Retinal pigment epithelial cell (primary cell): Measurements from ENCODE around the gene FBN2.
"Not testable (repeated sequence)": the region's sequence is repeated elsewhere in the genome, so short reads cannot be mapped to it uniquely, and the experiment has no call there.

ENCODE experiments used
- DNase-seq: peaks from one replicate; pipeline ENCODE4 v3.0.0-alpha.2; 2010; ENCODE audit warnings: low read depth
- H3K4me3 ChIP-seq: 2 replicates; pipeline ENCODE4 v1.5.1; 2011; ENCODE audit warnings: mild to moderate bottlenecking, low read length, control low read depth, moderate library complexity
- TF ChIP-seq, protein P1 (sequence below): conservative IDR thresholded peaks from 2 replicates; pipeline ENCODE4 v1.5.1; 2011; ENCODE audit warnings: low read depth, low read length, control low read depth, inconsistent platforms

Gene FBN2

DNA sequence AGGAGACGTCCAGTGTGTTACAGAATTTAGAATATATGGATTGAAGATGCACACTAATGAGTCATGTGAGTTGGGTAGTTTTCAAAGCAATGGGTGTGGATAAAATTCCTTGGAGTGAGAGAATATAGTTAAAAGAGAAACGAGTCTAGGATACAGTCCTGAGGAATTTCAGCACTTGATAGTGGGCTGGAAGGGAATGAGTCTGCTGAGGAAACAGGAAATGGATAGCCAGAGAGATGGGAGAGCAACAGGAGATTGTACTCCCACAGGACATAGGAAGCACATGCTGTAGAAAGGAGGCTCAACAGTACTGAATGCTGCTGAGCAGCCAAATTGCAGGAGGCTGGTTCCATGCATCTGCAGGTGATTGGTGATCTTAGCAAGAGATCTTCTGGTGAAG lies 68.1 kb downstream of the FBN2 start:
- DNase-seq = no peak
- TF ChIP-seq, protein P1, sequence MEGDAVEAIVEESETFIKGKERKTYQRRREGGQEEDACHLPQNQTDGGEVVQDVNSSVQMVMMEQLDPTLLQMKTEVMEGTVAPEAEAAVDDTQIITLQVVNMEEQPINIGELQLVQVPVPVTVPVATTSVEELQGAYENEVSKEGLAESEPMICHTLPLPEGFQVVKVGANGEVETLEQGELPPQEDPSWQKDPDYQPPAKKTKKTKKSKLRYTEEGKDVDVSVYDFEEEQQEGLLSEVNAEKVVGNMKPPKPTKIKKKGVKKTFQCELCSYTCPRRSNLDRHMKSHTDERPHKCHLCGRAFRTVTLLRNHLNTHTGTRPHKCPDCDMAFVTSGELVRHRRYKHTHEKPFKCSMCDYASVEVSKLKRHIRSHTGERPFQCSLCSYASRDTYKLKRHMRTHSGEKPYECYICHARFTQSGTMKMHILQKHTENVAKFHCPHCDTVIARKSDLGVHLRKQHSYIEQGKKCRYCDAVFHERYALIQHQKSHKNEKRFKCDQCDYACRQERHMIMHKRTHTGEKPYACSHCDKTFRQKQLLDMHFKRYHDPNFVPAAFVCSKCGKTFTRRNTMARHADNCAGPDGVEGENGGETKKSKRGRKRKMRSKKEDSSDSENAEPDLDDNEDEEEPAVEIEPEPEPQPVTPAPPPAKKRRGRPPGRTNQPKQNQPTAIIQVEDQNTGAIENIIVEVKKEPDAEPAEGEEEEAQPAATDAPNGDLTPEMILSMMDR = no peak

DNA sequence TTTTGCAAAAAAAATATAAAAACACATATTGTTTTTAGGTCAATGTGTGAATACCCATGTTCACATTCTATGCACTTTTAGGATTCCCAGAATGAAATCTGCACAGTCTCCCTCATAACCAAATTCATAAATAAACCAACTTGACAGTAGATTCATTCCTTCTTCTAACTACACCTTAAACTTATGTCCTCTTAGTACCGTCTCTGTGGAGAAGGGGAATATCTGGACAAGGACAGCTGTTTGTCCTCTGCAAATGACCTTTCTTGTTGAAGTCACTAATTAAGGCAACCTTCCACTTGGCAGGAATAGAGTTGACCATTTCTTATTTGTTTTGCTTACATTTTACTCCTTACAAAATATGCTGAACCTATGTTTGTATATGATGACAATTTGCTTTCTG lies 71.1 kb downstream of the FBN2 start:
- no peak overlapping the region for H3K4me3 ChIP-seq
- no peak for DNase-seq
- TF ChIP-seq, protein P1 = no peak

More for the DNA sequence above, 68.1 kb downstream of the FBN2 start:
- H3K4me3 ChIP-seq = no peak overlapping the region

DNA sequence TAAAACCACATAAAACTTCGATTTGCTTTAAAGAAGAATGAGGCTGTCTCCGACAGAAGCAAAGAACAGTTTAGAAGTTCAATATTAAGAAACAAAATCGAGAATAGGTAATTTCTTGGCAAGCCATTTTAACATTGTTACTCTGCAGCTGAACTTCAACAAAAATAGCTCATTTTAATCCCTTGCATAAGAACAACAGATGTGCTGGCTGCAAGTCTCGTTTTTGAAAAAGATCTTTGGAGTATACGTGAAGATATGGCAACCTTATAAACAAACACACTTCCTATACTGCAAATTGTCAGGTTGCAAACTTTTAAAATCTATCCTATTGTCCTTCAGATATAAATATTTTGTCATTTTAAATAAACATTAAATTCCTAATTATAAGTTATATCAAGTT lies 71.5 kb downstream of the FBN2 start:
- DNase-seq = no peak
- H3K4me3 ChIP-seq = no peak overlapping the region
- TF ChIP-seq, protein P1 = no peak

DNA sequence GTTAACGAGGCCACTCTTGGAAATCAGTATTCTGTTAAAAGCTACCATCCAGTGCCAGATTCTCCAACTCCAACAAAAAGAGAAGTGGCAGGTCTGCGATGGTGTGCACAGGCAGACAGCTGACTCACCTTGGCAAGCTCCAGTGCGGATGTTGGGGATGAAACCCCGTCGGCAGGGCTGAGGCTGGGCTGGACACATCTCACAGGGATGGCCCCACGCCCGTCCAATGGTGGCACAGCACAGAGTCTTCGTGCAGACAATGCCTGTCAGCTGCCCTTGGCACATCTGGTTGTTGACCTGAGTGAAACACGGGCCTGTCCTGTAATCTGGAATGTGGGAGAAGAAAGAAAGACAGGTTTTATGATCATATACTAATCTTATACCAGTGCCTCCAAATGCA lies 73.4 kb downstream of the FBN2 start:
- TF ChIP-seq, protein P1 = no peak
- no peak overlapping the region for H3K4me3 ChIP-seq
- DNase-seq = no peak

DNA sequence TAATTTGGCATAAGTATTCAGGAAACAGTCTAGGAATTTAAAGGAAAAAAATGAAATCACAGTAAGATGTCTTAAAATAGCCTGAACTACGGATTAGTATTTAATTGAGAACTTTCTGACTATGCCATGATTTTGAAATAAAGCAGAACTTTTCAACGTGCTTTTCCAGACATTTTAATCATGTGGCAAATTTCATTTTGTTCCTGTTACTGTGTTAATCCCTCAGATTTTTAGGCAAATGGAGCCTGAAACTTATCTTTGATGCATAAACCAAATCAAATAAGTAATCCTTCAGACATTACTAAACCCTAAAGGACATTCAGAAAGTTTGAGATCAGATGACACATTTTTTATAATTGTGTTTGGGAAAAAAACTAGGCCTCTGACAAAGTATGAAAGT lies 75.7 kb downstream of the FBN2 start:
- no peak overlapping the region for H3K4me3 ChIP-seq
- TF ChIP-seq, protein P1 = no peak
- peak; percentile 67 for DNase-seq

DNA sequence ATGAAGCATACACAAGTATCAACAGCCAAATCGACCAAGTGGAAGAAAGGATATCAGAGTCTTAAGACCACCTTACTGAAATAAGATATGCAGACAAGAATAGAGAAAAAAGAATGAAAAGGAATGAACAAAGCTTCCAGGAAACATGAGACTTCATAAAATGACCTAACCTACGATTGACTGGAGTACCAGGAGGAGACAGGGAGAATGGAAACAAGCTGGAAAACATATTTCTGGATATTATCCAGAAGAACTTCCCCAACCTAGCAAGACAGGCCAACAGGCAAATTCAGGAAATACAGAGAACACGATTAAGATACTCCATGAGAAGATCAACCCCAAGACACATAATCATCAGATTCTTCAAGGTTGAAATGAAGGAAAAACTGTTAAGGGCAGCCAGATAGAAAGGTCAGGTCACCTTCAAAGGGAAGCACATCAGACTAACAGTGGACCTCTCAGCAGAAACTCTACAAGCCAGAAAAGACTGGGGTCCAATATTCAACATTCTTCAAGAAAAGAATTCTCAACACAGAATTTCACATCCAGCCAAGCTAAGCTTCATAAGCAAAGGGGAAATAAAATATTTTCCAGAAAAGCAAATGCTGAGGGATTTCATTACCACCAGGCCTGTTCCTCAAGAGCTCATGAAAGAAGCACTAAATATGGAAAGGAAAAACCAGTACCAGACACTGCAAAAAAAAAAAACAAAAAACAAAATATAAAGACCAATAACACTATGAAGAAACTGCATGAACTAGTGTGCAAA lies 80.7 kb downstream of the FBN2 start:
- H3K4me3 ChIP-seq, DNase-seq: not testable (repeated sequence)

DNA sequence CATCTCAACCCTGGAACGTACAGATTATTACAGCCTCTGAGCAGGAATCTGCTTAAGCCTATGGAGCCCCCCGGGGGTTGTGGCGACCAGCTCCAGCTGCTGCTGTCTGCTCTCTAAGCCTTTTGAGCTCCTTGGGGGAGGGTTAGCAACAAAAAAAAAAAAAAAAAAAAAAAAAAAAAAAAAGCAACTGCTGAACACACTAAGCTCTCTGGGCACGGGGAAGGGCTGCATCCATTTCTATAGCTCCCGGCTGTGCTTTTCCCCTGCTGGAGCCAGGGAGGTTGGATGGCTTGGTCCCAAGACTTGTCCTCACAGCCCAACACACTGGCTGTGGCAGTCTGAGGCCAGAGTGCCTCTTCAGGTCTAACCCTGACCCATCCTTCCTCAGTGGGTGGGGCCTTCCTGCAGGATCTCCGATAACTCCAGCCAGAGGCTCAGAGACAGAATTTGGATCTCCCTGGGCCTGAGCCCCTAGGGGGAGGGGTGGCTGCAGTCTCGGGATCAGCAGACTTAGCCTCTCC lies 82.1 kb downstream of the FBN2 start:
- TF ChIP-seq, protein P1 = no peak
- DNase-seq = peak; percentile 31
- H3K4me3 ChIP-seq = no peak overlapping the region
